Coronary artery (tissue), 2 donors: ENCODE data around the gene SYMPK.

Experiments used
- DNase-seq: peaks from one replicate; pipeline ENCODE4 v3.0.0-alpha.2; 2017; ENCODE audit warnings: low spot score
- H3K27ac ChIP-seq, 2 donors: fragments of 200-600 bp; sonication (generic); one replicate each; pipeline ENCODE4 v1.5.1; 2016 to 2019
- H3K4me3 ChIP-seq: fragments of 200-600 bp; sonication (generic); 2 replicates; pipeline ENCODE4 v1.5.1; 2016; ENCODE audit warnings: mild to moderate bottlenecking, moderate library complexity
- CTCF ChIP-seq: fragments of 200-600 bp; sonication (generic); IDR thresholded peaks from one replicate; pipeline ENCODE4 v1.5.1; 2019; ENCODE audit warnings: antibody characterized with exemption

SYMPK gene

DNA sequence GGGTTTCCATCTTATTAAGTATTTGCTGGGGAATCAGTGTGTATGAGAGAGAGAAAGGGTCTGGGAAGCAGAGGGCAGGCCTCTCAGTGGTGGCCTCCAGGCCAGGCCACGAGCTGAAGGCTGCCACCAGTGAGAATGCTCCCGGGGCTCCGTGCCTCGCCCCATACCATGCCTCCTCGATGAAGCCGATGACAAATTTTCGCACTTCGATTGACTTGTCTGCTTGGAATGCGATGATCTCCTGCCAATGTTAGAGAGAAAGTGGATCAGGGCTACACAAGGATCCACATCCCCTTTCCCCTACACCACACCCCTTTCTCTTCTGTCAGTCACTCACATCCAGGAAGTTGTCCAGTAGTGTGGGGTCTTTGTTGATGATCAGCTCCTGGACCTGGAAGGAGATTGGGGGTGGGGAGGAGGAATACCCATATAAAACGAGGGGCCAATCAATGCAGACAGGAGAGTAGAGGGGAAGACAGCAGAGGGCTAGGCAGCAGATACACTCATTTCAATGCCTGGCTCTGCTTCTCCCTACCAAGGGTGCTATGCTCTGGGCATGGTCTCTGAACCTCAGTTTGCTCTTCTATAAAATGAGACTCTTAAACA, 10.7 kb downstream of the SYMPK start:
- H3K27ac ChIP-seq, result no peak overlapping the region
- DNase-seq, result no peak
- TF ChIP-seq CTCF, result no peak
- H3K4me3 ChIP-seq, result no peak overlapping the region

- TF ChIP-seq CTCF, result no peak
- no peak overlapping the region for H3K27ac ChIP-seq
- H3K4me3 ChIP-seq, result no peak overlapping the region
- DNase-seq, result no peak
Observed at GRCh38 chr19:45848922-45849321, 14.0 kb downstream of the SYMPK start.

DNA sequence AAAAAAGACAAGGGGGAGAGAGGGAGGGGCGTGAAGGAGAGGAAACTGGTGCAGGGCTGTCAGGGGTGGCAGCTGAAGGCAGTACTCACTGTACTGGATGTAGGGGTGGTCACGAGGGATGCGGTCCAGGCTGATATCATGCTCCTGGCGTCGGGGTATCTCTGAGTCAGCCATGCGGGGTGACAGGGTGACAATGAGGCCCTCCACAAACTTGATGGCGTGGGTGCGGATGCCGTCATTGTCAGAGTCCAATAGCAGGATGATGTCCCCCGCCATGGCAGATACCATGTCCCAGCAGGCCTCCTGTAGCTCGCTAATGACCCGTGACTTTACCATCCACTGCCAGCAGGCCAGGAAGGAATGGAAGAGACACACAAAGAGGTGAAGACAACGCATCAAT, 15.3 kb downstream of the SYMPK start:
- no peak for TF ChIP-seq CTCF
- H3K4me3 ChIP-seq, result no peak overlapping the region
- no peak overlapping the region for H3K27ac ChIP-seq
- DNase-seq, result no peak

- DNase-seq, result no peak
- Histone ChIP-seq H3K4me3 (no peak overlapping the region), H3K27ac (no peak overlapping the region)
- no peak for TF ChIP-seq CTCF
Observed at GRCh38 chr19:45842198-45842597, 20.7 kb downstream of the SYMPK start.

GRCh38 chr19:45834970-45835369, 28.0 kb downstream of the SYMPK start:
- no peak for TF ChIP-seq CTCF
- H3K27ac ChIP-seq, result no peak overlapping the region
- H3K4me3 ChIP-seq, result no peak overlapping the region
- DNase-seq, result no peak

DNA sequence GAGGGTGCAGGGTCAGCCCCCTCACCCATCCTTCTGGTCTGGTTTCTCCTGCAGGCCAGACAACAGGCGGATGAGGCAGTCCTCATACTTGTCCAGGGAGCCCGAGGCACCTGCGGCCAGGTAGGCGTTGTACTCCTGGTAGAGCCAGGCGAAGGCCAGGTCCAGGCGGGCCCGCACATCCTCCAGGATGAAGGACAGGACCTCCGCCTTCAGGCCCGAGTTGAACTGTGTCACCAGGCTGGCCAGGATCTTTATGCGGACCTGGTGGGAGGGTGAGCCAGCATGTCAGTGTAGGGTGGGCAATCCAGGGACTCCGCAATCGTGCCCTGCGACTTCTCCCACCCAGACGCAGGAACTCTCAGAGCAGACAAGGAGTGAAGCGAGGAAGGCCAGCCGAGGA, 34.0 kb downstream of the SYMPK start:
- DNase-seq, result no peak
- Histone ChIP-seq H3K27ac (no peak overlapping the region), H3K4me3 (no peak overlapping the region)
- TF ChIP-seq CTCF, result no peak

DNA sequence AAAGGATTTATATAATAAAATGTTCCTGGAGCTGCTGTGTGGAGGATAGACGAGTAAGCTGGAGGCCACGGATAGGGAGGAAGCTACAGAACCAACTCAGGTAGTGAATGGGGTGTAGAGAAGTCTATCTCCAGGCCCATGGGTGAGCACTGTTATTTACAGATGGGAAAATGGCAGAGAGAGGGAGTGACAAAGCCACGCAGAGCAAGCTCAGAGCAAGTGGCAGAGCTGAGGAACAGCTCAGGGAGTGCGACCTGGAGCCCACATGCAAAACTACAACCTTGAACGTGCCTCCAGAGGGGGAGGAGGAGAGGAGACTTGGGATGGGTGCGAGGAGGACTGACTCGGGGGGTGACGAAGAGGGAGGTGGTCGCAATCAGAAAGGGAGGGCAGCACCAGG, 34.4 kb downstream of the SYMPK start:
- Histone ChIP-seq H3K4me3 (no peak overlapping the region), H3K27ac (no peak overlapping the region)
- DNase-seq, result no peak
- no peak for TF ChIP-seq CTCF
